Neural progenitor cell (in vitro differentiated cells): ENCODE data around the gene CFAP410. TPM values are rescaled to one million over a fixed set of nuclear protein-coding genes. Genes with fewer than 3 reads are reported as not detected.
"Not testable (repeated sequence)": the region's sequence is repeated elsewhere in the genome, so short reads cannot be mapped to it uniquely, and the experiment has no call there.

Experiments
- DNase-seq: peaks from one replicate; pipeline ENCODE4 v3.0.0-alpha.2; 2016; ENCODE audit warnings: low spot score
- H2AFZ ChIP-seq: fragments of 200-600 bp; sonication (generic); replicated peaks from 2 replicates; pipeline ENCODE4 v1.6.1; 2016; ENCODE audit warnings: antibody characterized with exemption
- H3F3A ChIP-seq: fragments of 200-600 bp; sonication (generic); 2 replicates; pipeline ENCODE4 v1.6.1; 2016; ENCODE audit warnings: antibody characterized with exemption, low read depth
- H3K27ac ChIP-seq: fragments of 200-600 bp; sonication (generic); 2 replicates; pipeline ENCODE4 v1.5.1; 2016; ENCODE audit warnings: mild to moderate bottlenecking
- H3K27me3 ChIP-seq: fragments of 200-600 bp; sonication (generic); 2 replicates; pipeline ENCODE4 v1.6.1; 2016; ENCODE audit warnings: mild to moderate bottlenecking, moderate library complexity
- H3K36me3 ChIP-seq: fragments of 200-600 bp; sonication (generic); 2 replicates; pipeline ENCODE4 v1.5.1; 2016
- H3K4me1 ChIP-seq: fragments of 200-600 bp; sonication (generic); 2 replicates; pipeline ENCODE4 v1.6.1; 2016; ENCODE audit warnings: mixed run types
- H3K4me2 ChIP-seq: fragments of 200-600 bp; sonication (generic); 2 replicates; pipeline ENCODE4 v1.6.1; 2016
- H3K4me3 ChIP-seq: fragments of 200-600 bp; sonication (generic); 2 replicates; pipeline ENCODE4 v1.5.1; 2016
- H3K79me2 ChIP-seq: fragments of 200-600 bp; sonication (generic); 2 replicates; pipeline ENCODE4 v1.6.1; 2016; ENCODE audit warnings: low read depth
- H3K9ac ChIP-seq: fragments of 200-600 bp; sonication (generic); 2 replicates; pipeline ENCODE4 v1.6.1; 2016
- H3K9me3 ChIP-seq: fragments of 200-600 bp; sonication (generic); 2 replicates; pipeline ENCODE4 v1.5.1; 2016; ENCODE audit warnings: low read depth
- H4K20me1 ChIP-seq: fragments of 200-600 bp; sonication (generic); 2 replicates; pipeline ENCODE4 v1.6.1; 2016; ENCODE audit warnings: low read depth
- H3K27ac Mint-ChIP-seq: 3 replicates; pipeline ENCODE4 v1.8.0; 2021; ENCODE audit warnings: mixed read lengths
- H3K27me3 Mint-ChIP-seq: 2 replicates; pipeline ENCODE4 v1.8.0; 2022; ENCODE audit warnings: low read depth, mild to moderate bottlenecking, inconsistent platforms, moderate library complexity, mixed read lengths; ENCODE audit not compliant: insufficient read depth
- H3K36me3 Mint-ChIP-seq: 3 replicates; pipeline ENCODE4 v1.8.0; 2021; ENCODE audit warnings: mixed read lengths
- H3K4me1 Mint-ChIP-seq: 3 replicates; pipeline ENCODE4 v1.8.0; 2021; ENCODE audit warnings: mixed read lengths
- H3K4me3 Mint-ChIP-seq: 3 replicates; pipeline ENCODE4 v1.8.0; 2021; ENCODE audit warnings: mild to moderate bottlenecking, moderate library complexity, mixed read lengths
- H3K9me3 Mint-ChIP-seq: 3 replicates; pipeline ENCODE4 v1.8.0; 2020; ENCODE audit warnings: mixed read lengths
- CTCF ChIP-seq: fragments of 200-600 bp; sonication (generic); IDR thresholded peaks from 2 replicates; pipeline ENCODE4 v1.5.1; 2017; ENCODE audit warnings: antibody characterized with exemption, mild to moderate bottlenecking
- EZH2 ChIP-seq: fragments of 200-600 bp; sonication (generic); IDR thresholded peaks from 2 replicates; pipeline ENCODE4 v1.6.1; 2017; ENCODE audit warnings: antibody characterized with exemption, mild to moderate bottlenecking, moderate library complexity
- EZH2phosphoT487 ChIP-seq: fragments of 200-600 bp; sonication (generic); IDR thresholded peaks from 2 replicates; pipeline ENCODE4 v1.6.1; 2017; ENCODE audit warnings: antibody characterized with exemption
- total RNA-seq: library from RNA; depleted of rRNA; stranded (reverse); fragments of >200 nt; gene quantifications from 2 replicates; pipeline ENCODE4 v1.2.3, GENCODE V29; 2015; ENCODE audit warnings: low replicate concordance

The CFAP410 gene
- total RNA-seq, 1 donor from 2014 or later, result 7.5 TPM

DNA sequence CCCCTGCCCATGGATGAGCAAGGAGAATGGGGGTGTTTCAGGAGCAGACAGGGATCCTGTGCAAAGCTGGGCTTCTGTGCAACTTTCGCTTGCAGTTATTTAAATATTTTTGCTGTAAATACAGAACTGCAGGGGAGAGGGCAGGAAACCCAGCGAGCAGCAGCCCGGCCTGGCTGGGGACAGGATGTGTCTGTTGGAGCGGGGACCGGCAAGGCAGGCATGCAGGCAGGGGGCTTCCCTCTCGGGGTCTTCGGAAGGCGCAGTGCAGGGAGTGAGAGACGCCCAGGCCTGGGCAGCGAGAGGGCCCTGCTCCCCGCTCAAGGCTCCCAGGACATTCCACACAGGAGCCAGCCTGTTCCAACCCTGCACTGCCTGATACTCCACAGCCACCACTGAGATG is 55.2 kb downstream of the CFAP410 start:
- H2AFZ ChIP-seq, result no peak overlapping the region
- no peak overlapping the region for H3K4me3 Mint-ChIP-seq
- H4K20me1 ChIP-seq, result peaks cover 21% of the 10 kb centered on the region
- no peaks in the 10 kb centered on the region for H3K79me2 ChIP-seq
- no peak for DNase-seq
- H3K4me1 ChIP-seq, result peaks cover 21% of the 10 kb centered on the region
- H3K27me3 Mint-ChIP-seq, result peaks cover 11% of the 10 kb centered on the region
- H3K27me3 ChIP-seq, result peaks cover 75% of the 10 kb centered on the region
- no peaks in the 10 kb centered on the region for H3K9me3 Mint-ChIP-seq
- peaks cover 26% of the 10 kb centered on the region for H3K4me1 Mint-ChIP-seq
- no peak overlapping the region for H3K27ac Mint-ChIP-seq
- H3K4me2 ChIP-seq, result peak overlapping the region; percentile 59
- no peaks in the 10 kb centered on the region for H3K36me3 Mint-ChIP-seq
- no peaks in the 10 kb centered on the region for H3K9me3 ChIP-seq
- H3K27ac ChIP-seq, result no peak overlapping the region
- H3K4me3 ChIP-seq, result no peak overlapping the region
- H3F3A ChIP-seq, result peaks cover 15% of the 10 kb centered on the region
- TF ChIP-seq EZH2phosphoT487 (no peak), EZH2 (no peak), CTCF (no peak)
- no peak overlapping the region for H3K9ac ChIP-seq
- no peaks in the 10 kb centered on the region for H3K36me3 ChIP-seq

- H3K27me3 ChIP-seq, result peaks cover 75% of the 10 kb centered on the region
- peak; percentile 58 for DNase-seq
- Mint-ChIP-seq H3K4me1 (peaks cover 26% of the 10 kb centered on the region), H3K27ac (peak overlapping the region; percentile 66), H3K27me3 (peaks cover 12% of the 10 kb centered on the region), H3K4me3 (peak overlapping the region; percentile 64)
- not testable (repeated sequence) for H3K9me3 Mint-ChIP-seq, H3K27ac ChIP-seq, H3K4me3 ChIP-seq, H3K9me3 ChIP-seq, H3K36me3 Mint-ChIP-seq, H3K79me2 ChIP-seq, H3K36me3 ChIP-seq, H2AFZ ChIP-seq, H3K9ac ChIP-seq
- TF ChIP-seq EZH2phosphoT487, result peak; percentile 75
- peak overlapping the region; percentile 59 for H3K4me2 ChIP-seq
- H4K20me1 ChIP-seq, result peaks cover 21% of the 10 kb centered on the region
- H3K4me1 ChIP-seq, result peaks cover 21% of the 10 kb centered on the region
- peaks cover 15% of the 10 kb centered on the region for H3F3A ChIP-seq
These were observed 55.9 kb downstream of the CFAP410 start for GRCh38 chr21:44283211-44283785.

DNA sequence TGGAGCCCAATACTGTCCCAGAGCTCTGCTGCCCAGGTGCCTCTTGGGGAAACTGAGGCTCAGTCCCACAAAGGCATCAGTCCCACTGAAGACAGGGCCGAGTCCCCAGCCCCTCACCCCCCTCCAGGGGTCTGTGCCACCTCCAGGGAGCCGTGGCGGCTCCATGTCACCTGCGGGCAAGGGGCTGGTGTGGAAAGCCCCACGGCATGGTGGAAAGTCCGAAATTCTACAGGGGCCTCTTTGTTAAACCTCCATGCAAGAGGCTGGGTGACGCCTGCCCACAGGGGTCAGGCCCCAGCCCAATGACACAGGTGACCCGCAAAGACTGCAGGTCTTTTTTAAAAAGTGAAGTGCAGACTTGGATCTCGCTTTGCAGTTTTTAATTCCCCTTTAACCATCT is 56.8 kb downstream of the CFAP410 start:
- Histone ChIP-seq H3K9me3 (no peaks in the 10 kb centered on the region), H3K4me3 (no peak overlapping the region), H3K79me2 (no peaks in the 10 kb centered on the region), H3K27me3 (peaks cover 71% of the 10 kb centered on the region), H3K36me3 (no peaks in the 10 kb centered on the region), H3K4me1 (peaks cover 21% of the 10 kb centered on the region), H4K20me1 (peaks cover 21% of the 10 kb centered on the region), H2AFZ (no peak overlapping the region), H3K4me2 (no peak overlapping the region), H3K9ac (no peak overlapping the region), H3F3A (peaks cover 15% of the 10 kb centered on the region), H3K27ac (no peak overlapping the region)
- DNase-seq, result no peak
- Mint-ChIP-seq H3K36me3 (no peaks in the 10 kb centered on the region), H3K4me1 (peaks cover 26% of the 10 kb centered on the region), H3K27me3 (peaks cover 14% of the 10 kb centered on the region), H3K27ac (peak overlapping the region; percentile 29), H3K4me3 (no peak overlapping the region), H3K9me3 (no peaks in the 10 kb centered on the region)
- TF ChIP-seq EZH2, result no peak

- no peak overlapping the region for H3K9ac ChIP-seq
- Mint-ChIP-seq H3K27me3 (peaks cover 14% of the 10 kb centered on the region), H3K4me3 (no peak overlapping the region), H3K27ac (no peak overlapping the region), H3K36me3 (no peaks in the 10 kb centered on the region), H3K4me1 (peaks cover 26% of the 10 kb centered on the region), H3K9me3 (peaks cover 2% of the 10 kb centered on the region)
- H3K4me1 ChIP-seq, result peaks cover 21% of the 10 kb centered on the region
- H3K9me3 ChIP-seq, result no peaks in the 10 kb centered on the region
- no peaks in the 10 kb centered on the region for H3K79me2 ChIP-seq
- peaks cover 21% of the 10 kb centered on the region for H4K20me1 ChIP-seq
- H3K4me2 ChIP-seq, result no peak overlapping the region
- no peaks in the 10 kb centered on the region for H3K36me3 ChIP-seq
- TF ChIP-seq EZH2phosphoT487, result no peak
- no peak for TF ChIP-seq EZH2
- no peak for TF ChIP-seq CTCF
- H2AFZ ChIP-seq, result no peak overlapping the region
- no peak overlapping the region for H3K4me3 ChIP-seq
- peaks cover 15% of the 10 kb centered on the region for H3F3A ChIP-seq
- no peak overlapping the region for H3K27ac ChIP-seq
- peaks cover 66% of the 10 kb centered on the region for H3K27me3 ChIP-seq
- DNase-seq, result no peak
These were observed 57.4 kb downstream of the CFAP410 start for GRCh38 chr21:44281801-44282200.
